Measurements from ENCODE around the gene WWC1.

The WWC1 gene

DNA sequence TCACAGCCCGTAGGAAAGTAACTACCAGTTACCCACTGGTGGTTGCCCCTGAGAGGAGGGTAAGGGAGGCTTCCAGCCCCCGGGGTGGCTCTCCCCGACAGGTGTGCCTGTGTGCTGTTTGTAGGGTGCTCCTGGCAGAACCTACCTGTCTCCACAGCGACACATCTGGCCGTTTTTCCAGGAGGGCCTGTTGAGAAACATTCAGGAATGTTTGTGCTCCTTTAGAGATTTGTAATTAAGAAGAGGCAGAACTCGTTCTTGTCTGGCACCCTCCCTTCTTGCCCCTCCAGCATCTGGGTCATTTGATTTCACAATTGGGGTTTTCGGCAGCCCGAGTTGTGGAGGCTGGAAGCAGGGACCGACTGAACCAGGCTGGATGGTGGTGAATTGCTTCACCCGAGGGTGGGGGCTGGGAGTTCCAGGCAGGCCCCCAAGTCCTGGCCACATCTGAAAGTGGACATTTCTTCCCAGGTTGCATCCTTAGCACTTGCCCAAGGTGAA is 74.2 kb downstream of the WWC1 start:
- DNase-seq = no peak

DNA sequence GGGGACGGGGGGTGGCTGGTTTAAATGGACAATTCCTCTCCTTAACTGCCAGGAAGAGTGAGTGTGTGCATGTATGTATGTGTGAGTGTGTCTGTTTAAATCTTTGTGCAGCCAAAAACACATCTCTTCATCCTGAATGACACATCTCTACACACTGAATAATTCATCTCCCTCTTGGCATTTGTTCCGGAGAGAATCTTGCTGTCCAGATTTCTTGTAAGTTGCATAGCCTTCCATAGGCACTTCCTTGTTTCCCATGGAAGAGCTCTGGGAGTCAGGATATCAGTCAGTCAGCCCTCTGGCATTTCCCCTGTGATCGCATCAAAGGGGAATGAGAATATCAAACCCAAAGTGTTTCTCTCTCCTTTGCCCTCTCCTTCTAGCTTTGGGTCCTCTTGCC is 74.7 kb downstream of the WWC1 start:
- DNase-seq = no peak

DNA sequence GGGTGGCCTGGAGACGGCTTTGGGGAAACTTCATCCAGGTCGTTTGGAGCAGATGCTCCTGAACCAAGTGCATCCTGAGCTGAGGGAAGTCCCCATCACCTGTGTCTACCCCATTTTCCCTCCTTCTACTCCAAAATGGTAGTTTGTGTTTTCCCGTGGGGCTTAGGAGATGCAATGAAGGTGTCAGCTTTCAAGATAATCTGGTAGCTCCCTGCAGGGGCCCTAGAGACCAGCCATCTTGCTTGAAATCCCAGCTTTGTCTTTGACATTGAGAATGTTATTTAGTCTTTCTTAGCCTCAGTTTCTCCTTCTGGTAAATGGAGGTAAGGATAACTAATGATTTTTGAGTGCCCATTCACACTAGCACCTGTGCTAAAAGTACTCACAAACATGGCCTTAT is 77.4 kb downstream of the WWC1 start:
- DNase-seq = no peak

DNA sequence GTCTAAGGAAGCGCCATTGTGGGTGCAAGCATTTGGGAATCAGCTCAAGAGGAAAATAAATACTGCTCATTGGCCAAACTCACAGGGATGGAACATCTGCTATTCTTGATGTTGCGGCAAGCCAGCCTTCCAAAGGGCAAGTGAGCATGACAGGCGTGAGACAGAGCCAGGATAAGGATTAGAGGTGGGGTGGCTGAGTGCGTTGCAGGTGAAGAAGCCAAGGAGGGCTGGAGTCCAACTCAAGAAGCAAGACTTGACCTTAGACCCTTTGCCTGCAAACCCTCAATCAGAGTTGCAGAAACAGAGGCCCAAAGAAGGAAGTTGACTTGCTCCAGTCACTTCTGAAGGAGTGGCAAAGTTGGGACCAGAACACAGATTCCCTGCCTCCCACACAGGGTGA is 79.4 kb downstream of the WWC1 start:
- DNase-seq = no peak

DNA sequence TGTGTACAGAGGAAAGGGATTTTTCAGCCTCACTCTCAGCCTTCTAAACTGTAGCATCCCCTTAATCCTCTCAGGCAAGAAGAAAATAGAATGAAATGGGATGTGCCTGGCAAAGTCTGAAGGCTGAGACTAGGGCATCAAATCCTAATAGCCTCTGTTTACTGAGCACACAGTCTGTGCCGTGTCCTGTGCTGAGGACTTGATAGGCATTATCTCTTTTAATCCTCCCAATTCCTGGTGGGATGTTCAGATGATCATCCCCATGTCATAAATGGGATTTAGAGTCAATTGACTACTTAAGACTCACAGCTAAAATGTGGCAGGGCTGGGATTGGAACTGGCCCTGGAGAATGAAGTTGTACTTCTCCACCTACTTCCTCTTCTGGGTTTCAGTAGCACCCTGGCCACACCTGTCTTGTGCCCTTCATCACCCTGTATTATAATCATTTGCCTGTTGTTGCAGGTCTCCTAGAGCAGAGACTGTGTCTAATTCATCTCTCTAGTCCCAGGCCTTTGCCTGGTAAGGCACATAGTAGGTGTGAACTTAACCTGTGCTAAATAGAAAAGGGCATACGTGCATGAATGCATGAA is 81.0 kb downstream of the WWC1 start:
- DNase-seq = no peak

DNA sequence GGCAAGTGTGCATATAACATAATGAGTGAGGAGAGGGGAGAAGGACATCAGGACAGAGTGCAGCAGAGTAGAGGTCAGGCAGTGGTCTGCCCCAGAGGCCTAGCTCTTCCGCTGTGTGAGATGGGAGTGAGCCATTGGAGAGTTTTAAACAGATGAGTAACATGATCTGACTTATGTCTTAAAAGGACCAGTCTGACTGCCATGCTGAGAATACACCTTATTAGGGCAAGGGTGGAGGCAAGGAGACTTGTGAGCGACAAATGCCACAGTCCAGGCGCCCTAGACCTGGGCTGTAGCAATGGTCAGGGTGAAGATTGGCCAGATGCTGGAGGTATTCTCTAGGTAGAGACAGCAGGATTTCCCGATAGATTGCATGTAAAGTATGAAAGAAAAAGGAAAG is 83.1 kb downstream of the WWC1 start:
- no peak for DNase-seq

DNA sequence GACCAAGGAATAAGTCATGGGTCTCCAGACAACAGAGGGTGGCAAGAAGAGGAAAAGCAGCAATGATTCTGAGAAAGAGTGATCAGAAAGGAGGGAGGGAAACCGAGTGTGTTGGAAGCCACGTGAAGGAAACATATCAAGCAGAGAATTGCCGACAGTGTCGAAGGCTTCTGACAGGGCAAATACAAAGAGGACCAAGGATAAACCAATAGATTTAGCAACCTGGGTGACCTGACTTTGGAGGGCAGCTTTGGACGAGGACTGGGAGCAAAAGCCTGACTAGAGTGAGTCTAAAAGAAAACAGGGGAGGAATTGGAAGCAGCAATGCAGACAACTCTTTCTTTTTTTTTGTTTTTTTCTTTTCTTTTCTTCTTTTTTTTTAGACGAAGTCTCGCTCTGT is 83.8 kb downstream of the WWC1 start:
- no peak for DNase-seq

DNA sequence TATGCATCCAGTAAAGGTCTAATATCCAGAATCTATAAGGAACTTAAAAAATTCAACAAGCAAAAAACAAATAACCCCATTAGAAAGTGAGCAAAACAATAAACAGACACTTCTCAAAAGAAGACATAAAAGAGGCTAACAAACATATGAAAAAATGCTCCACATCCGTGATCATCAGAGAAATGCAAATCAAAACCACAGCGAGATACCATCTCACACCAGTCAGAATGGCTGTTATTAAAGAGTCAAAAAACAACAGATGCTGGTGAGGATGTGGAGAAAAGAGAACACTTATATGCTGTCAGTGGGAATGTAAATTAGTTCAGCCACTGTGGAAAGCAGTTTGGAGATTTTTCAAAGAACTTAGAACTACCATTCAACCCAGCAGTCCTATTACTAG is 86.1 kb downstream of the WWC1 start:
- no peak for DNase-seq

DNA sequence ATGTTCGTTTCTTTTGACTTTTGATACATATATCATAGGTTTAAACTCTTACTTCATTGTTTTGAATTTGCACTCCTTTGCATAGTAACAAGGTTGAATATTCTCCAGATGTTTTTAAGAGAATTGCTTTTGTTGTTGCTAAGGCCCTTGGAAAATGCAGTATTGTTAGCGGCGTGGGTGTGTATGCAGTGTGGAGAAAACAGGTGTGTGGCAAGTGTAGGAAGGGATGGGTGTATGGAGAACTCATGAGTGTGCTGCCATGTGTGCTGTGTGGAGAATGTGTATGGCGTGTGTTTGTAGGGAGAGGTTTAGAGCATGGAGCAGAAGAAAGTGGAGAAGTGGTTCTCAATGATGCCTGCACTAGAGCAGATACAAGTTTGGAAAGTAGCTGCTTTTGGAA is 87.3 kb downstream of the WWC1 start:
- no peak for DNase-seq

DNA sequence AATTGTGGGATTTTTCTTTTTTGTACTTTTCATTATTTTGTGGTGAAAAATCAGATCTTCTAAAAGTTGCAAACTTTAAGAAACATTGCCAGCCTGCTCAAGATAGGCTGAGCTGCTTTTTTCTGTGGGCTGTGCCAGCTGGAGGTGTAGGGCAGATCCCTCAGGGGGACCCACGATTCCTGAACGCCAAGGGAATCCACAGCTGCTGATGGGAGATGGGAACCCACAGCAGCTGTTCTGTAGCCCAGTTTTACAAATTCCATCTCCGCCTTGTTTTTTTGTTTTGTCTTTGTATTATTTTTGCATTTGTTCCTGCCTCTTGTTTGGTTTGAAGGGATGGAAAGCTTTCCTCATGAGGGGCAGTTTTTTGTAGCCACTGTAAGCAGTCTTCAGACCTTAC is 91.0 kb downstream of the WWC1 start:
- DNase-seq = no peak

DNA sequence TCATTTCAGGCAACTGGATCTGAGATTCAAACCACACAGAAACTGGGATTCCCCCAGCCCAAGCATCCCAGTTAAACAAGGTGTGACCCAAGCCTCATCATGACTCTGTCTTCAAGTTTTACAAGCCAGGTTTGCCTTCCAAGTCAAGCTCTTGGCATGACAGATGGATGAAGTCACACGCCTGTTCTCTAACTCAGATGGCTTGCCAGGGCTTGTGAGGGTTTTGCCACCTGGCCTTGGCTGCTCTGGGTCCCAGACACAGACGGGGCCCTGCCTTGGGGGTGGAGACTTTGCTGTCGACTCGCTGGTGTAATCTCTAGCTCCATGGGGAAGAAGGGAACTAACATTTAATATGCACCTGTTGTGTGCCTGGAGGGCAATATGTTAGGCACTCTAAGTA is 99.0 kb downstream of the WWC1 start:
- DNase-seq = no peak

DNA sequence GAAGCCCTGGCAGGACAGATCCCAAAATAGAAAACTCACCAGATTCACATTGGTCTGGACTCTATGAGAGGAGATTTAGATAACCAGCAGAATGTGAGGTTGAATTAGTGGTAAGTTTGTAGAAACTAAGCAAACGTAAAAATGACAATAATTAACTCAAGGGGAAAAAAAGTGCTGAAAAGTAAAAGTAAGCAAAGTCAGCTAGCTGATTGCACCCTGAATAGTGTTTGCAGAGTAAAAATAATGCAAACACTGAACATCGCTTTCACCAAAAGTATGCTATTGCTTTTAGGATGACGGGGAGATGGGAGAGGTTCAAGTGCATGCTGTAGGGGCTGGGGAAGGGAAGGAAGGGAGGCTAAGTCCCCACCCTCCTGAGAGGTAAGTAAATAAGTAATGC is 102.3 kb downstream of the WWC1 start:
- no peak for DNase-seq

DNA sequence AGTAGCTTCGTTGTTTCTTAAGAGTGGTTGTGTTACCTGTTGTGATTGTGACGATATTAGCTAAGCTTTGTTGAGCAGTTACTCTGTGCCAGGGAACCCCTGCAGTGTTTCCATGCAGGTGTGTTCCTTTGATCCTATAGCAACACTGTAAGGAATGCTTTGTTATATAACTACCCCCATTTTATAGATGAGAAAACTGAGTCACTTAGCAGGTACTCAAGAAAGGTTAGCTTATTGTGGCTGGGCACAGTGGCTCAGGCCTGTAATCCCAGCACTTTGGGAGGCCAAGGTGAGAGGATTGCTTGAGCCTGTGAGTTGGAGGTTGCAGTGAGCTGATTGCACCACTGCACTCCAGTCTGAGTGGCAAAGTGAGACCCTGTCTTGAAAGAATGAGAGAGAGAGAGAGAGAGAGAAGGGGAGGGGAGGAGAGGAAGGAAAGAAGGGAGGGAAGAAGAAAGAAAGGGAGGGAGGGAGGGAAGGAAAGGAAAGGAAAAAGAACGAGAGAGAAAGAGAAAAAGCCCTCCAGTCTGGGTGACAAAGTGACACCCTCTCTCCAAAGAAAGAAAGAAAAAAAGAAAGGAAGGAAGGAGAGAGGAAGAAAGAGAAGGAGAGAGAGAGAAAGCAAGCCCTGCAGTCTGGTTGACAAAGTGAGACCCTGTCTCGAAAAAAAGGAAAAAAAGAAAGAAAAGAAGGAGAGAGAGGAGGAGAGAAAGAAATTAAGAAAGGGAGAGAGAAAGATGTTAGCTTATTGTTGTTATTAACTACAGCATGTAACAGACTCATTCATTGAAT is 109.2 kb downstream of the WWC1 start:
- no peak for DNase-seq

DNA sequence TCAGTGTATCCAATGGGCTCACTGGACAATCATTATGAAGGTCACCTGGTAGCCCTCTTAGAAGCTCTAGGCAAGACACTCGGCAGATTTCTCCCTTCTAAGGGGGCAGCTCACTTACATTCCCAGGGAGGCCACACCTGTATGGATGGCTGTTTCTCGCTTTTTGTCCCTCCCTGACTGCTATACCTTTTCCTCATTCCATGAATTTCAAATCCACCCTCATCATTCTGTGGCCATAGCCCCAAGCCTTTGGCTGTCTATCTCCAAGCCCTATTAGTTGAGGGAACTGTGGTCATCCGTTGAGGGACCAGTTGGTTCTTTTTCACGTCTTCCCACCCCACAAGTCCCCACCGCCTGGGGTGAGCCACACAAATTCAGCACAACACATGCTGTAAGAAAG is 109.8 kb downstream of the WWC1 start:
- no peak for DNase-seq

DNA sequence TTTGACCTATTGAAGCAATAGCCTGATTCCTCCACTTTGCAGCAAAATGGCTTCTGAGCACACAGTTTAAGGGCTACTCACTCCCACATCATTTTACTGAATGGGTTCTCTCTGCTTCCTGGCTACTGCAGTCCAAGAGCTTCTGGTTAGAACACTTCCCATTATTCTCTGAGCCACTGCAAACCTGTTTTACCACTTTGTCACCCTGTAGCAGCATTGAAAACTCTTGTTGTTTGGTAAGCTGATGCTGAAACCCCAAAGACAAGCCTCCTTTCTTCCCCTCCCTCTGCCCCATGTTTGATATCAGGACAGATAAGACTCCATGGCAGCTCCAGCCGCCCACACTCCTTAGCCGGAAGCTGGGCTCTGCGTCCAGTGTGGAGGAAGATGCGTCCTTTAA is 110.4 kb downstream of the WWC1 start:
- no peak for DNase-seq

DNA sequence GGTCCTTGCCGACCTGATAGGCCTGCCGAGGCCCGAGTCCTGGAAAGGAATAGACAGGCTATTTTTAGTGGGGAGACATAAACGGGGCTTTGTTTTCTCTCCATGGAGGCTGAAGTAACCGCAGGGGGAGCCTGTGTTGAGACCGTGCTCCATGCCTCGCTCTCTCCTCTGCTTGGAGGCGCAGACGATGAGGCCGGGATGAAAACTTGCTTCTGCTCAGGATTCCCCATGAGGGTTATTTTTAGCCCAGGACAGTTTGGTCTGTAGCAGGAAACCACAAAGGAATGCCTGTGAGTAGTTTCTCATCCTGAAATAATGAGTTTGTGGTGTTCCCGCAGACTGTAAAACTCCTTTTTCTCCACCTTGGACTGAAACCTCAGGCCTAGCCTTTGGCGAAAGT is 112.9 kb downstream of the WWC1 start:
- no peak for DNase-seq

DNA sequence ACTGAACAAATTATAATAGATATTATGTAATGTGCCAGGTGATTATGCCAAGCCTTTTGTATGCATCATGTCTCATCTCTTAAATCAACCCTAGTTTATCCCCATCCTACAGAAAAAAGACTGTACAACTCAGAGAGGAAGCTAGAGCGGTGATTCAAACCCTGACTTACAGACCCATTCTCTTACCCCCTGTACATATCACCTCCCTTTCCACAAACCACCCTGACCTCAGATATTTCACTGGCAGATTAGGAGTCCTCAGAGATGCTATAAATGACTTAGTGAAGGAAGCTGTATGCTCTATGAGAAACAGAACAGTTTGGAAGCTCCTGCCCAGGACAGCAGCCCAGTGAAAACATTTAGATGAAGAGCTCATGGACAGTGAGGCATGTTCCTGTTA is 115.8 kb downstream of the WWC1 start:
- DNase-seq = no peak

DNA sequence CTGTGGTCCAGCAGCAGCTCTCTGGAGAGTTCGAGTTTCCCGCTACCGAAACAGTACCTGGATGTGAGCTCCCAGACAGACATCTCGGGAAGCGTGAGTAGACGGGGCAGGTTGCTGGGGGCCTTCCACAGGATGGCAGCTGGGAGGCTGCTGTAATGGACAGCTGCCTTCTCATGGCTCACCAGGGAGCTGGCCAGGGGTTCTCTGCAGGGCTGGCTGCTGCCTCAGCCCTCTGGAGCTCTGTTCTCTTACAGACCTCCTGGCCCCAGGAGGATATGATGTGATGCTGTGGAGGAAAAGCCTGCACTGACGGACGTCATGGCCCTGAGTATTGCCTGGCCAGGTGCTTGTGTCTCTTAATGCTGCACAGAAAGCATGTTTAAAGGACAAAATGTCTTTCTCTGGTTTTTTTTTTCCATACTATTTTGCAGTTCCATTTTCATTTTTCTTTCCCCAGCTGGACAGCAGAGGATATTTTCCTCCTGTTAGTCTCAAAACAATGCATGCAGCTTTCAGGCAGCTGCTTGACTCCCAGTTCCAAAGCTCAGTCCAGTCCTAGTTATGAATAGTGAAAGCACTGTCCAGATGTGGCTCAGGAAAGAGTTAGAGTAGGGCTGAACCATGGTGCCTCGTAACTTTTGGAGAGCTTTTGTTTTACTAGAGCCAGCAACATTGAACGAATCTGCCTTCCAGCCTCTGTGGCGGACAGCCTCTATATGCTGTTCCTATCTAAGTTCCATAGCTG is 117.3 kb downstream of the WWC1 start:
- DNase-seq = no peak

DNA sequence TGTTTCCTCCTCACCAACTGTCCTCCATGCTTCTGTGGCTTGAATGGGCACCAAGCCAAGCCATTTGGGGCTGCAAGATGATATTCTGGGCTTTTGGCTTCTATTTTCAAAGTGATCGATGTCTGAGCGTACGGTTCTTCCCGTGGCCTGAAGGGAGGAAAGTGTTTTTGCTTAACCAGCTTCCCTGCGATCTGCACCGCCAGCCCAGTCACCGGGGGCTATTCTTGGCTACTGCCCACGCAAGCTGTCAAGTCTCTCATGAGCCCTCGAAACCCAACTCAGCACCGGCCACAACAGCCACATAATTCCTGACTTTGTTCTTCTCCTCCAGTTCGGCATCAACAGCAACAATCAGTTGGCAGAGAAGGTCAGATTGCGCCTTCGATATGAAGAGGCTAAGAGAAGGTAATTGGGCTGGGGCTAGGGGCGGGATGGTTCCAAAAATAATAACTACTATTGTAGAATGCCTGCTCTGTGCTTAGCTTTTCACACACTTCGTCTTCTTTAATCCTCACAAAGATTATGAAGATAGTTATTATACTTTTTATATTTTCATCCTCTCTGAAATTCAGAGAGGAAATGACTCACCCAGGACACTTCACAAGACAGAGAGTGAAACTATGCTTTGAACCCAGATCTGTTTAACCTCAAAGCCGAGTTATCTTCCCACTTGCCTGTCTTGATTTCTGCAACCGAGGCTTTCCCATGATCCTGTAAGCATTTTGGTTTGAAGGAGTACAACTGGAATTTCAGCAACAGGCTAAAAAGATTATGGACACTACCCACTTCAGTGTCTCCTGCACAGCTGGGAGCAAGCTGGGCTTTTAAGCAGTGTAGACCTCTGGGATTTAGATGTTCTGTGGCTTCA is 118.4 kb downstream of the WWC1 start:
- no peak for DNase-seq

DNA sequence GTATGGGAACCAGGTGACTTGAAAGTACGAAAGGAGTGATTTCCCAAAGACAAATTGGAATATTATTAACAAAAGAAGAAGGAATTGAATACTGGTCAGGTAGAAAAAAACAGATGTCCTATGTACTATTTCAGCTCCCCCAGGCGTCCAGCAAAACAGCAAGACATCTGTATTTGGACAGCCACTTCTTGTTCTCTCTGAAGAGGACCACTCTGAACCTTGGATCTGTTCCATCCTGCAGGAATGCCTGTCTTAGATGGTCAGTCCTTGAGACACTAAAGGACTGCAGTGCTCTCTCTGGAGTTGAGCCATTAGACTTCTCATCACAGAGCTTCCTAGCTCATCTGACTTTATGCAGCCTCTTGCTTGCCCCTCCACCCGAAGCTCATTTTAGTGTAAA is 120.4 kb downstream of the WWC1 start:
- DNase-seq = no peak

DNA sequence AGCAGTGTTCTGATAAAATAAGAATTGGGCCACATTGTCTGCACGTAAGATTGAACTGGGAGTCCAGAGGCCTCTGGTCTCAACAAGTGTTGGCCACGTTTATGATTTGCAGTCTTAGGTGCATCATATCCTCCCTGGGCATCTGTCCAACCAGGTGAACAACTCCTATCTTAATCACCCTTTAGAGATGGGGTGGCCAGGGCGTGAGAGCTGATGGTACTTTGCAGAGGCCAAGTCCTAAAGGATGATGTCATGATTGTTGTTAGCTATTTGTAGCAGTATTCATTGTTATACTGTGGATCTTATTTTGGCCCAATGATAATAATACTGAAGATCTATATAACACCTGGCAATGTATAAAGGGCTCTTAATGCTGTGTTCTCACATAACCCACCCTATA is 121.6 kb downstream of the WWC1 start:
- DNase-seq = no peak

DNA sequence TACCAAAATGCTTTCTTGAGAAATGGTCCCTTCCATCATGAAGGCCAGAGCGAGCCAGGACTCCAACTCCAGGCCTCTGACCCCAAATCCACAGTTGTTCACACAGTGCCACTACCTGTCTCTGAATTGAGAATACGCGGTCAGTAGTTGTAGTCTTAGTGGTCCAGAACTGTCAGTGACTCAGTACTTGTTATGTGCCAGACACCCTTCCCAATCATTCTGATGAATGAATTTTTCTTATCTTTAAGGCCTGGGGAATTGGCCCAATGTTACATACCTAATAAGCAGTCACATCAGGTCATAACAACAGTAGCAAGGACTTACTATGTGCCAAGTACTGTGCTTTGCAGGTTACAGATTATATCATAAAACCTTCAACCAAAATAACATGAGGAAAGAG is 122.2 kb downstream of the WWC1 start:
- no peak for DNase-seq

DNA sequence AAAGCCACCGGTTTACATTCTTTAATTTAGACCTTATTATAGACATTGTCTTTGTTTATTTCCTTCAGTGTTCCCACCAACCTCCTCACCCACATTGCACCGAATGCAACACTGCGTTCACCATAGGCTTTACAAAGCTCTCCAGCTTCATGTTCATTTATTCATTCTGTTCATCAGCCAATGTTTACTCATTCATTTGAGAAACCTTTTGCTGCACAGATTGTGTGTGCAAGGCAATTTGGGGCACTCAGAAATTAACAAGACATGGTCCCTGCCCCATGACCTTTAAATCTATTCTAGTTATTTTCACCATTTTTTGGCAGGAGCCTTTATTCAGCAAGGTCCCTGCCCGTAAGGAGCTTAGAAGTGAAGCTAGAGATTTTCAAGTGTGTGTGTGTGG is 124.0 kb downstream of the WWC1 start:
- no peak for DNase-seq
